ENCODE measurements around the gene ITPK1.

Gene ITPK1

GRCh38 chr14:92946847-92947545, 168.7 kb downstream of the ITPK1 start:
- DNase-seq: no peak

GRCh38 chr14:92945959-92946846, 169.5 kb downstream of the ITPK1 start:
- no peak for DNase-seq

GRCh38 chr14:92945544-92945943, 170.2 kb downstream of the ITPK1 start:
- DNase-seq: no peak

- DNase-seq: no peak
Measured at GRCh38 chr14:92944976-92945375, 170.7 kb downstream of the ITPK1 start.

GRCh38 chr14:92943855-92944570, 171.7 kb downstream of the ITPK1 start:
- DNase-seq: no peak

- no peak for DNase-seq
Measured at GRCh38 chr14:92942976-92943710, 172.6 kb downstream of the ITPK1 start.

GRCh38 chr14:92942576-92942975, 173.1 kb downstream of the ITPK1 start:
- DNase-seq: no peak

GRCh38 chr14:92942136-92942535, 173.6 kb downstream of the ITPK1 start:
- no peak for DNase-seq

- DNase-seq: no peak
Measured at GRCh38 chr14:92941531-92941930, 174.2 kb downstream of the ITPK1 start.

GRCh38 chr14:92940543-92940942, 175.2 kb downstream of the ITPK1 start:
- no peak for DNase-seq

- DNase-seq: no peak
Measured at GRCh38 chr14:92939699-92940098, 176.0 kb downstream of the ITPK1 start.

GRCh38 chr14:92938890-92939671, 176.6 kb downstream of the ITPK1 start:
- DNase-seq: no peak

- DNase-seq: no peak
Measured at GRCh38 chr14:92938235-92938875, 177.4 kb downstream of the ITPK1 start.

- DNase-seq: no peak
Measured at GRCh38 chr14:92937051-92937937, 178.4 kb downstream of the ITPK1 start.

- DNase-seq: no peak
Measured at GRCh38 chr14:92936085-92936484, 179.6 kb downstream of the ITPK1 start.

GRCh38 chr14:92935446-92935845, 180.3 kb downstream of the ITPK1 start:
- DNase-seq: no peak

- no peak for DNase-seq
Measured at GRCh38 chr14:92934196-92935085, 181.3 kb downstream of the ITPK1 start.

GRCh38 chr14:92933481-92933880, 182.2 kb downstream of the ITPK1 start:
- DNase-seq: no peak

All from NCI-H510A treated with DMSO at 0.1 percent for 48 hours (cell line).